ENCODE measurements around the gene PIK3R3.

Gene PIK3R3

DNA sequence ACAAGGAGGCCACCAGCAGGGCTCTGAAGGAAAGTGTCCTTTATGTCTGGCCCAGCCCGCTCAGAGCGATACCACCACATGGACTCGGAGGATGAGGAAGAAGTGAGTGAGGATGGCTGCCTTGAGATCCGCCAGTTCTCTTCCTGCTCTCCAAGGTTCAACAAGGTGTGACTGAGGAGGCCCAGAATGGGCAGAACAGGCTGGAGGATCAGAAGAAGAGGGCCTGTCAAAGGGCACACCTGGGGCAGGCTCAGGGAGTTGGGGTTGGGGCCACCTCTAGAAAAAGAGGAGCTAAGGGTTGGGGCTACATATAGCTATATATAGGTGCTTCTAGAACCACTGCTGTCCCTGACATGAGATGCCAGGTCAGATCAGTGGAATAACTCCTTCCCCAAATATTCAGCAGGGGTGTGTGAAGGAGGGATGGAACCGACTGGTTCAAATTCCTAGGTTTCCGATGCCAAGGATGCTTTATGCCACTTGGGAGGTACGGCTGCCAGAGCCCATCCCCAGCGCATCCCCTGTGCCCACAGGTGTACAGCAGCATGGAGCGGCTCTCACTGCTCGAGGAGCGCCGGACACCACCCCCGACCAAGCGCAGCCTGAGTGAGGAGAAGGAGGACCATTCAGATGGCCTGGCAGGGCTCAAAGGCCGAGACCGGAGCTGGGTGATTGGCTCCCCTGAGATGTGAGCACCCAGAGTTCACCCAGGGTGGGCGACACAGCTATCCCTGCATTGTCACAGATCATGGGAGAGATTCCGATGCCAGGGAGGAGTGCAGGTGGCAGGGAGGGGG lies 102.2 kb downstream of the PIK3R3 start:
- FAIRE-seq (no peak), DNase-seq (ENCODE audit: insufficient read length) (no peak)
- TF ChIP-seq POLR2A (IDR thresholded peaks at IDR 0.05; ENCODE audit: low read depth, low read length) (no peak; the same call in 1 of the 2 replicates), POLR2AphosphoS5 (IDR thresholded peaks at IDR 0.05; ENCODE audit: low read depth, low read length) (no peak), TAF1 (IDR thresholded peaks at IDR 0.05; ENCODE audit: borderline replicate concordance, low read depth, low read length) (no peak)

DNA sequence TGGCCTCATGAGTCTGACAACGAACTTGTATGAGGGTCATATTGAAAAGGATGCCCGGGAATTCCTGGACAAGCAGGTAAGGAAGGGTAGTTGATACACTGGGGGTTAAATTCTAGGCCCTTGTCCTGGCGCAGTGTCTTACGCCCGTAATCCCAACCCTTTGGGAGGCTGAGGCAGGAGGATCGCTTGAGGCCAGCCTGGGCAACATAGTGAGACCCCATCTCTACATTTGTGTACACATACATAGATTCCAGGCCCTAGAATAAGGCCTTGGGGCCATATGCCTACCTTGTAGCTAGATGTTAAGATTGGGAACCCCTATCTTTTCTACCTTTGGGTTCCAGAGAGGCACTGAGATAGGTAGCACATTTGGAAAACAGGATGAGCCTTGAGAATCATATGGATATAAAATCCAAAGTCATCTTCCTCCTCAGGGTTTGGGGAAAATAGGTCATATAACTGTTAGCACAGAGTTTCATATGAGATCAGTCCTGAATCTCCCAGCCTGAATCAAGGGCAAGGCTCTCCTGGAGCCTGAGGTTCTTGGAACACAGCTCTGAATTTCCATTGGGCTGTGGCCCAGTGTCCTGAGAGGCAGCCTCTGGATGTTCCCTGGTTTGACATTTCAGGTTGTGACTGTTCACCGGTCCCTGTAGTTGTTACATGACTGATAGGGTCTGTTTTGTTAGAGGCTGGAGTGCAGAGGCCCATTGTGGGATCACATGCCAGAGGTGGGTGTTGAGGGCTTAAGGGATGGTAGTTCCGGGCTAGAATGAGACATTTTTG lies 104.4 kb downstream of the PIK3R3 start:
- TF ChIP-seq POLR2A (IDR thresholded peaks at IDR 0.05; ENCODE audit: low read depth, low read length) (no peak), TAF1 (IDR thresholded peaks at IDR 0.05; ENCODE audit: borderline replicate concordance, low read depth, low read length) (no peak), POLR2AphosphoS5 (IDR thresholded peaks at IDR 0.05; ENCODE audit: low read depth, low read length) (no peak)
- FAIRE-seq (no peak), DNase-seq (ENCODE audit: insufficient read length) (no peak)

DNA sequence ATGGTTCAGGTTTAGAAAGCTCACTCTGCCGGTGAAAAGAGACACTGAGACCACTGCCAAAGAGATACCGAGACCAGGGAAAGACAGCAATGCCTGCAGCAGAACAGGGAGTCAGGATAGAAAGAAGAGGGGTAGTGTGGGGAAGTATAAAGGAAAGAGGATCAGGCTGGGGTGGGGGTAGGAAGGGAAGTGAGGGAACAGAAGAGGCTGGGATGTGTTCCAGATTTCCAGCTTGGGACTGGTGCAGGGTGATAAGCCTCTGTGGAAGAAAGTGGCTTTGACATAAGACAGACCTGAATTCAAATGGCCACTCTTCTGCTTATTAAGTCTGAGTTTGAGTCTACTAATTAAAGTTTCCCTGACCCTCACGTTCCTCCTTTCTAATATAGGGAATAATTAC lies 105.9 kb downstream of the PIK3R3 start:
- TF ChIP-seq POLR2AphosphoS5 (IDR thresholded peaks at IDR 0.05; ENCODE audit: low read depth, low read length) (no peak), POLR2A (IDR thresholded peaks at IDR 0.05; ENCODE audit: low read depth, low read length) (no peak), TAF1 (IDR thresholded peaks at IDR 0.05; ENCODE audit: borderline replicate concordance, low read depth, low read length) (no peak)
- FAIRE-seq (no peak), DNase-seq (ENCODE audit: insufficient read length) (no peak)

DNA sequence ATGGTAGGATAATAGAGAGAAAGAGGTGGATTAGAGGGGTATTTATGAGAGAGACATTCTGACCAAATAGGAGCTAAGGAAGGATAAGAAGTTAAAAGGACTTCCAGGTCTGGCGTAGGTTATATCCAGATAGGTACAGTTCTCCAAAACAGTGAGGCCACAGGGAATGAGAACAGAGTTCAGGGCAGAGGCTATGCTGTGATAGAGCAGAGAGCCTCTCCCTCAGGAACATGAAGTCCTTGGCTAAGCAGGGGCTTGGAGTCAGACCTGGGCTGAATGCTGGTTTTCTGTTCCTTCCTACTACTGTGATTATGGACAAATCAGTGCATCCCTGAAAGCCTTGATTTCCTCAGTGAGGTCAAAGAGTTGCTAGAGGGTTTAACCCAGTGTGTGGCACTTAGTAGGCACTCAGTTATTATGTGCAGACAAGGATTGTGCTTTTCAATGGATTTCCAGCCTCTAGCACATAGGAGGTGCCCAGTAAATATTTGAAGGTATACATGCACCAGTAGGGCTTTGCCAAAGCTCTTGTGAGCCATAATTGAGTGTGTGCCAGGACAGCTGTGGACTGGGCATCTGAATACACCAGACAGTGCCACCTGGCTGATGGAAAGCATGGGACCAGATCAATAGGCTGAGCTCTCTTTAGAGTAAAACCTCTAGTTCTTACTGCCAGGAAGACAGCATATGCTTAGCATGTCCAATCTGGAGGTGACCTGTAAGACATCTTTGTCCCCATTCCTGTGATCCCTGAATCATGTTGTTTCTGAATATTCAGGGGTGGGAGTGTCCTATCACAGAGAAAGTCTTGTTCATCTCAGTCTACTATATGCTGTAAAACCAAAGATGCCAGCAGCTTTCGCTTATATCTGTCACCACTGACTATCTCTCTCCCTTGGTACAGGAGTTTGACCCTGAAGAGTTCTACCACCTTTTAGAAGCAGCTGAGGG lies 111.1 kb downstream of the PIK3R3 start:
- no peak for FAIRE-seq
- TF ChIP-seq POLR2AphosphoS5 (IDR thresholded peaks at IDR 0.05; ENCODE audit: low read depth, low read length) (no peak), TAF1 (IDR thresholded peaks at IDR 0.05; ENCODE audit: borderline replicate concordance, low read depth, low read length) (no peak), POLR2A (IDR thresholded peaks at IDR 0.05; ENCODE audit: low read depth, low read length) (no peak)
- no peak for DNase-seq (ENCODE audit: insufficient read length)

DNA sequence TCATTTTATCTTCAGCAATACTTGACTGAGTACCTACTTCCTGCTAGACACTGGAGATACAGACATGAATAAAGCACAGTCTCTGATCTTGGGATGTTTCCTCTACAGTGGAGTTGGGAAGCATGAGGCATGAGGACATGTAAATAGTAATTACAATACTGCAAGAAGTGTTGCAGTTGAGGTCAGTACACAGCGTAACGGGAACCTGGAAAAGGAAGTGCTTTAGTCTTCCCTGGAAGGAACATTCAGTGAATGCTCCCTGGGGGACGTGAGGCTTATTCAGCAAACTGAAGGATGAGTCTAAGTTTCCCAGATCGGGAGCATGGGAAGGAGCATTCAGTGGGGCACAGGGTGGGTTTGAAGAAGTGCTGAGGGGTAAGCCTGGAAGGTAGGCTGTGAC lies 112.4 kb downstream of the PIK3R3 start:
- DNase-seq (ENCODE audit: insufficient read length) (no peak), FAIRE-seq (no peak)
- TF ChIP-seq POLR2AphosphoS5 (IDR thresholded peaks at IDR 0.05; ENCODE audit: low read depth, low read length) (no peak), POLR2A (IDR thresholded peaks at IDR 0.05; ENCODE audit: low read depth, low read length) (no peak), TAF1 (IDR thresholded peaks at IDR 0.05; ENCODE audit: borderline replicate concordance, low read depth, low read length) (no peak)

DNA sequence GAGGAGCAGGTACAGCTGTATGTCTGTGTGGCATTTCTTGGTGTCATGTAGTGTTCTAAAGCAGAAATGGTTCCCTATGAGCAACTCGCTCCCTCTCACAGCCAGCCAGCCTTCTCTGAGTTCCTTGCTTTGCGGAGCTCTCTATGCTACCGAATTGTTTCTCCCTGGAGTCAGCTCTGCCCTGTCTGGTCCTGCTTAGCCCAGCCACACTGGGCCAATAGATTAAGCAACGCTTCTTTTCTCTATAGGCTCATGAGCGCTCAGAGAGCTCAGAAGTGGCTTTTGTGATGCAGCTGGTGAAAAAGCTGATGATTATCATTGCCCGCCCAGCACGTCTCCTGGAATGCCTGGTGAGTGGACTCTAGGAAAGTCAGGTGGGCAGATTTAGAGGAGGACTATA lies 113.1 kb downstream of the PIK3R3 start:
- TF ChIP-seq TAF1 (IDR thresholded peaks at IDR 0.05; ENCODE audit: borderline replicate concordance, low read depth, low read length): no peak
- TF ChIP-seq POLR2AphosphoS5 (IDR thresholded peaks at IDR 0.05; ENCODE audit: low read depth, low read length): no peak
- TF ChIP-seq POLR2A (IDR thresholded peaks at IDR 0.05; ENCODE audit: low read depth, low read length): no peak
- FAIRE-seq (no peak), DNase-seq (ENCODE audit: insufficient read length) (no peak)

DNA sequence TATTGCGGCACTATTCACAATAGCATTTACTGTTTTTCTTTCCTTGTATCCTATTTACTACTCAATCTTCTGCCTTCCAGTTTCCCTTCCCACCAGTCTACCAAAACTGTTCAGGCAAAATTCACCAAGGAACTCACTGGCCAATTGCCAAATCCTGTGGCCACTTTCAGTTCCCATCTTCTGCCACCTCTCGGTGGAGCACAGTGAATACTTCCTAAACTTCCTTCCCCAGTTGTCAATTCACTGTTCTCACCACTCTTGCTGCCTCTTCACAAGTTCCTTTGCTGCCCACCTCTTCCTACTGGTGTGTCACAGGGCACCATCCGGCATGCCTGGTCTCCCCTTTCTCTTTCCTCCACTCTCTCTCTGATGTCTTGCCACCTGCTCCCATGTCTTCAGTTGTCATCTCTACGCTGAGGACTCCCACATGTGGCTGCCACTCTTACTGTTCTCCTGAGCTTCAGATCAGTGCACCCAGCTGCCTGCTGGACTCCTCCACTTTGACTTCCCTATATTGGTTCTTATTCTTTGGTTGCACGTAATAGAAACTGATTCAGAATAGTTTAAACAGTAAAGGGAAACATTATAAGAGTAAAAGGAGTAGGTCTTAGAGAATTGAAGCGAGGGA lies 114.4 kb downstream of the PIK3R3 start:
- DNase-seq (ENCODE audit: insufficient read length): no peak
- TF ChIP-seq POLR2AphosphoS5 (IDR thresholded peaks at IDR 0.05; ENCODE audit: low read depth, low read length) (no peak), POLR2A (IDR thresholded peaks at IDR 0.05; ENCODE audit: low read depth, low read length) (no peak), TAF1 (IDR thresholded peaks at IDR 0.05; ENCODE audit: borderline replicate concordance, low read depth, low read length) (no peak)
- peak; percentile 38 for FAIRE-seq

DNA sequence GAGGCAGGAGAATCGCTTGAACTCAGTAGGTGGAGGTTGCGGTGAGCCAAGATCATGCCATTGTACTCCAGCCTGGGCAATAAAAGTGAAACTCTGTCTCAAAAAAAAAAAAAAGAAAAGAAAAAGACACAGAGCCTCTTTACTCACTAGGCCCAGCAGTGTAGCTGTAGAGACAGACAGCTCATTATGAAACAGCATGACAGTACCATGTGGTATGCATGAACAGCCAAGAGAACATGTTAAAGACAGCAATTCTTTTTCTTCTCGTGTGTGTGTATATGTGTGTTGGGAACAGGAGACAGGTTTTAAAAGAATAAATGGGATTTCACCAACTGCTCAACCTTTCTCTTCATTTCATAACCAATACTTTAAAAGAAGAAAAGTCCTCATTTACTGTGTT lies 118.8 kb downstream of the PIK3R3 start:
- TF ChIP-seq TAF1 (IDR thresholded peaks at IDR 0.05; ENCODE audit: borderline replicate concordance, low read depth, low read length) (no peak), POLR2AphosphoS5 (IDR thresholded peaks at IDR 0.05; ENCODE audit: low read depth, low read length) (no peak), POLR2A (IDR thresholded peaks at IDR 0.05; ENCODE audit: low read depth, low read length) (no peak)
- no peak for FAIRE-seq
- DNase-seq (ENCODE audit: insufficient read length): no peak

DNA sequence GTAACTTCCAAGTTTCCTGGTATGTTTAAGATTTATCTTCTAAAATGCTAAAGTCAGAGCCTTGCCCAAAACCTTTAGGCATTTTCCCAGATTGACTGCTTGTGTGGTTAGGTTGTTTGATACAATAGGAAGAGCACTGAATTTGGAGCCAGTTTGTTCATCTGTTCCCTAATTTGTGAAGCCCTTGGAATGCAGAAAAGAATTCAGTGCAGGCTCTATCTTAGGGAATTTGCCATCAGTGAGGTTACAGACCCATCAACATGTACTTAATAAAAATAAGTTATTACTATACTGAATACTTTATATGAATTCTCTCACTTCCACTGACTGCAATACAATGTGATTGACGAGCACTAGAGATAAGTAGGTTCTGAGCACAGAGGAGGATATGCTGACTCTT lies 120.2 kb downstream of the PIK3R3 start:
- FAIRE-seq (no peak), DNase-seq (ENCODE audit: insufficient read length) (no peak)
- TF ChIP-seq POLR2AphosphoS5 (IDR thresholded peaks at IDR 0.05; ENCODE audit: low read depth, low read length) (no peak), TAF1 (IDR thresholded peaks at IDR 0.05; ENCODE audit: borderline replicate concordance, low read depth, low read length) (no peak), POLR2A (IDR thresholded peaks at IDR 0.05; ENCODE audit: low read depth, low read length) (no peak)

DNA sequence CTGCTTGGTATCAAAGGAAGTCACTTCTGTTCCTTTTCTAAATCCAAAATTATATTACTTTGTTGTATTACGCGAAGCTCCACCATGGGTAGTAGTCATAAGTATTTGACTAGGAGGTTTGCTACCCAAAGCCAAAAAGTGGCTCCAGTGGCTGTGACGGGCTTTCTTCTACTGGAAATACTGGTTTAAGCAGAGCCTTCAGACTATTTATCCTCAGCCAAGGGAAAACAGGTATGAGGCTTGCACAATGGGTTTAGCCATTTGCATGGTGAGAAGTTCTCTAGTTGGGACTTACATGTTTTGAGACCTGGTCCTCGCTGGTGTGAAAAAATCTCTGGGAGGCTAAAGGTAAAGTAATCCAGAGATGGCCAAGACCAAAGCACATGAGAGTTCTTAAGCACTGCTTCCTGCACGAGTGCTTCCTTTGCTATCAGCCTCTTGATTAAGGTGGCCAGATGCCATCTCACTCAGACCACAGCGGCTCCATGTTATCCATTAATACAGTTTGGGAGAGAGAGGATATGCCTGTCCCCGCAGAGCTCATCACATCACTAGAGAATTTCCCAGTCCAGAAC lies 121.2 kb downstream of the PIK3R3 start:
- no peak for FAIRE-seq
- DNase-seq (ENCODE audit: insufficient read length): no peak
- TF ChIP-seq POLR2A (IDR thresholded peaks at IDR 0.05; ENCODE audit: low read depth, low read length) (no peak), TAF1 (IDR thresholded peaks at IDR 0.05; ENCODE audit: borderline replicate concordance, low read depth, low read length) (no peak), POLR2AphosphoS5 (IDR thresholded peaks at IDR 0.05; ENCODE audit: low read depth, low read length) (no peak)

All from GM12892 (cell line).